BLaER1 (cell line): ENCODE results near the gene GARIN3.

Source experiments
- H3K27ac ChIP-seq: shearing (Covaris generic); formaldehyde crosslinking; 2 replicates; pipeline ENCODE4 v1.8.1; 2022
- H3K27me3 ChIP-seq: shearing (Covaris generic); formaldehyde crosslinking; 2 replicates; pipeline ENCODE4 v1.8.1; 2022
- H3K36me3 ChIP-seq: shearing (Covaris generic); formaldehyde crosslinking; 2 replicates; pipeline ENCODE4 v1.8.1; 2022
- H3K4me1 ChIP-seq: shearing (Covaris generic); formaldehyde crosslinking; 2 replicates; pipeline ENCODE4 v1.8.1; 2022
- H3K4me2 ChIP-seq: shearing (Covaris generic); formaldehyde crosslinking; 2 replicates; pipeline ENCODE4 v1.8.1; 2022
- H3K4me3 ChIP-seq: shearing (Covaris generic); formaldehyde crosslinking; 2 replicates; pipeline ENCODE4 v1.8.1; 2022
- H3K9ac ChIP-seq: shearing (Covaris generic); formaldehyde crosslinking; 2 replicates; pipeline ENCODE4 v1.8.1; 2022
- H3K9me3 ChIP-seq: shearing (Covaris generic); formaldehyde crosslinking; 2 replicates; pipeline ENCODE4 v1.8.1; 2022
- H4K20me1 ChIP-seq: shearing (Covaris generic); formaldehyde crosslinking; 2 replicates; pipeline ENCODE4 v1.8.1; 2022
- Cebpa-rat ChIP-seq: shearing (Covaris generic); IDR thresholded peaks from 2 replicates; pipeline ENCODE4 v1.8.1; 2022

The GARIN3 gene

GRCh38 chr5:157155297-157155696 is 10.8 kb downstream of the GARIN3 start:
- no peak for TF ChIP-seq Cebpa-rat
- Histone ChIP-seq H3K27ac (no peak overlapping the region), H3K9me3 (no peaks in the 10 kb centered on the region; the same call in 1 of the 2 replicates), H3K9ac (no peak overlapping the region), H3K27me3 (no peaks in the 10 kb centered on the region), H4K20me1 (no peaks in the 10 kb centered on the region), H3K4me1 (no peaks in the 10 kb centered on the region), H3K36me3 (no peaks in the 10 kb centered on the region), H3K4me3 (no peak overlapping the region), H3K4me2 (no peak overlapping the region)

GRCh38 chr5:157150995-157151394 is 15.1 kb downstream of the GARIN3 start:
- Histone ChIP-seq H3K9ac (no peak overlapping the region), H3K36me3 (no peaks in the 10 kb centered on the region), H3K4me3 (no peak overlapping the region), H3K9me3 (no peaks in the 10 kb centered on the region; the same call in 1 of the 2 replicates), H3K27ac (no peak overlapping the region), H3K4me2 (no peak overlapping the region), H3K27me3 (no peaks in the 10 kb centered on the region), H3K4me1 (peaks cover 16% of the 10 kb centered on the region), H4K20me1 (no peaks in the 10 kb centered on the region)
- no peak for TF ChIP-seq Cebpa-rat

- no peaks in the 10 kb centered on the region for H3K27me3 ChIP-seq
- peaks cover 16% of the 10 kb centered on the region for H3K4me1 ChIP-seq
- no peak overlapping the region for H3K27ac ChIP-seq
- H3K36me3 ChIP-seq = no peaks in the 10 kb centered on the region
- H4K20me1 ChIP-seq = no peaks in the 10 kb centered on the region
- H3K9me3 ChIP-seq = no peaks in the 10 kb centered on the region
- H3K4me2 ChIP-seq = no peak overlapping the region
- no peak for TF ChIP-seq Cebpa-rat
- no peak overlapping the region for H3K9ac ChIP-seq
- no peak overlapping the region for H3K4me3 ChIP-seq
Measured at GRCh38 chr5:157148734-157149615, 17.1 kb downstream of the GARIN3 start.

GRCh38 chr5:157143127-157143971 is 22.7 kb downstream of the GARIN3 start:
- peaks cover 29% of the 10 kb centered on the region for H3K9me3 ChIP-seq
- no peaks in the 10 kb centered on the region for H4K20me1 ChIP-seq
- peak overlapping the region; percentile 97 for H3K9ac ChIP-seq
- peak overlapping the region; percentile 96 for H3K27ac ChIP-seq
- H3K36me3 ChIP-seq = peaks cover 31% of the 10 kb centered on the region
- peaks cover 19% of the 10 kb centered on the region for H3K4me1 ChIP-seq
- no peak for TF ChIP-seq Cebpa-rat
- peak overlapping the region; percentile 96 for H3K4me3 ChIP-seq
- peak overlapping the region; percentile 93 for H3K4me2 ChIP-seq
- H3K27me3 ChIP-seq = no peaks in the 10 kb centered on the region

- H3K27ac ChIP-seq = peak within 1 kb of the TSS; percentile 96
- peaks cover 39% of the 10 kb centered on the region for H3K36me3 ChIP-seq
- no peak for TF ChIP-seq Cebpa-rat
- H4K20me1 ChIP-seq = no peaks in the 10 kb centered on the region
- H3K9ac ChIP-seq = peak within 1 kb of the TSS; percentile 97
- peaks cover 19% of the 10 kb centered on the region for H3K4me1 ChIP-seq
- peaks cover 37% of the 10 kb centered on the region for H3K9me3 ChIP-seq
- H3K27me3 ChIP-seq = no peaks in the 10 kb centered on the region
- peak within 1 kb of the TSS; percentile 93 for H3K4me2 ChIP-seq
- peak within 1 kb of the TSS; percentile 96 for H3K4me3 ChIP-seq
Measured at GRCh38 chr5:157142317-157143126, 23.5 kb downstream of the GARIN3 start, which contains the start of gene MED7. MED7 (minus strand) TSS chr5:157142865; CDS start chr5:157139431, 3,434 bp downstream.

- H3K27me3 ChIP-seq = no peaks in the 10 kb centered on the region
- no peak overlapping the region for H3K27ac ChIP-seq
- peaks cover 44% of the 10 kb centered on the region for H3K9me3 ChIP-seq
- H3K4me2 ChIP-seq = no peak overlapping the region
- no peak overlapping the region for H3K9ac ChIP-seq
- TF ChIP-seq Cebpa-rat = no peak
- H3K36me3 ChIP-seq = peaks cover 50% of the 10 kb centered on the region
- no peaks in the 10 kb centered on the region for H4K20me1 ChIP-seq
- H3K4me3 ChIP-seq = no peak overlapping the region
- H3K4me1 ChIP-seq = peaks cover 56% of the 10 kb centered on the region
Measured at GRCh38 chr5:157137691-157138090, 28.4 kb downstream of the GARIN3 start.

GRCh38 chr5:157132281-157132612 is 33.8 kb downstream of the GARIN3 start:
- H3K4me3 ChIP-seq = no peak overlapping the region
- H4K20me1 ChIP-seq = no peaks in the 10 kb centered on the region
- no peaks in the 10 kb centered on the region for H3K27me3 ChIP-seq
- H3K36me3 ChIP-seq = peaks cover 9% of the 10 kb centered on the region
- no peak overlapping the region for H3K27ac ChIP-seq
- H3K4me1 ChIP-seq = peaks cover 53% of the 10 kb centered on the region
- H3K9me3 ChIP-seq = peaks cover 4% of the 10 kb centered on the region
- H3K9ac ChIP-seq = no peak overlapping the region
- H3K4me2 ChIP-seq = no peak overlapping the region
- no peak for TF ChIP-seq Cebpa-rat

- H3K4me3 ChIP-seq = no peak overlapping the region
- peaks cover 41% of the 10 kb centered on the region for H3K4me1 ChIP-seq
- no peak for TF ChIP-seq Cebpa-rat
- H4K20me1 ChIP-seq = no peaks in the 10 kb centered on the region
- no peaks in the 10 kb centered on the region for H3K9me3 ChIP-seq
- H3K36me3 ChIP-seq = no peaks in the 10 kb centered on the region
- no peak overlapping the region for H3K27ac ChIP-seq
- H3K9ac ChIP-seq = no peak overlapping the region
- no peaks in the 10 kb centered on the region for H3K27me3 ChIP-seq
- no peak overlapping the region for H3K4me2 ChIP-seq
Measured at GRCh38 chr5:157130925-157131324, 35.1 kb downstream of the GARIN3 start.

GRCh38 chr5:157121709-157122108 is 44.4 kb downstream of the GARIN3 start:
- Histone ChIP-seq H3K4me2 (no peak overlapping the region), H3K4me1 (no peaks in the 10 kb centered on the region), H3K9ac (no peak overlapping the region), H4K20me1 (no peaks in the 10 kb centered on the region), H3K36me3 (0 out of 2 replicates have a peak, but pooled peaks cover 4% of the 10 kb centered on the region), H3K4me3 (no peak overlapping the region), H3K27ac (no peak overlapping the region), H3K27me3 (no peaks in the 10 kb centered on the region), H3K9me3 (peaks cover 34% of the 10 kb centered on the region)
- no peak for TF ChIP-seq Cebpa-rat
